Subcutaneous abdominal adipose tissue (tissue), 5 donors: Measurements from ENCODE around the gene EXO5.
A peak's percentile ranks its signal among the peaks of the same experiment; 100 is the strongest.

Experiments used
- H3K27ac ChIP-seq: one replicate; pipeline ENCODE4 v1.7.0; 2013; ENCODE audit warnings: low read depth, mild to moderate bottlenecking, inconsistent platforms, low read length, moderate library complexity
- H3K27me3 ChIP-seq, 5 donors: one replicate each; pipeline ENCODE4 v1.7.0; 2013; ENCODE audit warnings: low read length in 5 of 5, inconsistent platforms in 1 of 5; ENCODE audit not compliant: control insufficient read depth in 5 of 5, insufficient read depth in 4 of 5
- H3K36me3 ChIP-seq, 5 donors: one replicate each; pipeline ENCODE4 v1.7.0; 2013; ENCODE audit warnings: low read length in 5 of 5; ENCODE audit not compliant: control insufficient read depth in 5 of 5, insufficient read depth in 5 of 5
- H3K4me1 ChIP-seq, 5 donors: one replicate each; pipeline ENCODE4 v1.7.0; 2013; ENCODE audit warnings: low read length in 5 of 5, mild to moderate bottlenecking in 3 of 5, moderate library complexity in 1 of 5; ENCODE audit not compliant: control insufficient read depth in 5 of 5, insufficient read depth in 5 of 5
- H3K4me3 ChIP-seq, 5 donors: one replicate each; pipeline ENCODE4 v1.7.0; 2013; ENCODE audit warnings: low read length in 5 of 5, low read depth in 1 of 5
- H3K9ac ChIP-seq, 5 donors: one replicate each; pipeline ENCODE4 v1.7.0; 2013; ENCODE audit warnings: low read length in 5 of 5, mild to moderate bottlenecking in 4 of 5, moderate library complexity in 3 of 5
- H3K9me3 ChIP-seq, 5 donors: one replicate each; pipeline ENCODE4 v1.7.0; 2013; ENCODE audit warnings: low read length in 5 of 5; ENCODE audit not compliant: control insufficient read depth in 5 of 5
- donor health status: healthy.
- donor health status: healthy.
- donor health status: healthy.
- donor health status: healthy.
- donor health status: healthy.

Gene EXO5, protein sequence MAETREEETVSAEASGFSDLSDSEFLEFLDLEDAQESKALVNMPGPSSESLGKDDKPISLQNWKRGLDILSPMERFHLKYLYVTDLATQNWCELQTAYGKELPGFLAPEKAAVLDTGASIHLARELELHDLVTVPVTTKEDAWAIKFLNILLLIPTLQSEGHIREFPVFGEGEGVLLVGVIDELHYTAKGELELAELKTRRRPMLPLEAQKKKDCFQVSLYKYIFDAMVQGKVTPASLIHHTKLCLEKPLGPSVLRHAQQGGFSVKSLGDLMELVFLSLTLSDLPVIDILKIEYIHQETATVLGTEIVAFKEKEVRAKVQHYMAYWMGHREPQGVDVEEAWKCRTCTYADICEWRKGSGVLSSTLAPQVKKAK

DNA sequence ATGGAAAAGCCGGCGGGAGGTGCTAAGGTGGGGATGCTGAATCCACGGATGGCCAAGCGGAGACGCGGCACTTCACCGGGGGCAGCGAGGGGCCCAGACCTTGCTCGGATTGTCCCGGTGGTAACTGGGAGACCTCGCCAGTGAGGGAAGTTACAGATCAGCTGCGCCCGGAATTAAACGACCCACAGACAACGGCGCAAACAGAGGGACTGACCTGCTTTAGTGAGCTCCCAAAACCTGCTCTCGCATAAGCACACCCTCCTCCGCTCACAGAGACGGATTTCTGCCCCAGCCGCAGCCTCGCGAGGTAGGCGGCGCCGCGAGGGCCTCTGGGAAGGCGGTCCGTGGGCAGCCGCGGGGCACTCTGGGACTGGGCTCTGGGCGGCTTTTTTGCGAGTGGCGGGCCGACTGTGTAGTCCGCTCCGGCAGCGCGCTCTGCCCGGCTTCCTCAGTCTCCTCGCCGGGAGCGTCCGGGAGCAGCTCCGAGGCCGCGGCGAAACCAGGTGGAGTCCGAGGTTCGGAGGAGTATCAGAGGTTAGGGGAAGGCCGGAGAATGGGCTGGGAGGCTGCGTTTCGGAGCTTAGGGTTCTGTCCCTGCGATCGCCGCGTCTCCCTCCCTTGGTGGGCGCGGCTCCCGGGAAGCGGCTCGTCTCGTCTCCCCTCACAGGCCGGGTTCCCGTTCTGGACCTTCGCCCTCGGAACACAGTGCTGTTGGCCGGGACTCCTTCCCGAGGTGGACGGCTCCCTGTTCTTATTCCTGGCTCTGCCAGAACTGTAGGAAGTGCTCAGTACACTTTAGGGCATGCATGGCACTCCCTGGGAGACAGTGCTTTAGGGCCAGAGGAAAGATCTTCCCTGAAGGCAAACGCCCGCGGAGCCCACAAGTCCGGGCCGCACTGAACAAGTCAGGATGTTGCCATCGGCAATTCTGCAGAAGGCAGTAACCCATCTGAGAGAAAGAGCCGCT is at the start of gene EXO5:
EXO5 (plus strand) TSS at position 393 of the 967 bp plus-strand sequence. CDS start 5,778 bp downstream, outside the sequence.
- H3K27me3 ChIP-seq, result no peaks in the 10 kb centered on the region
- peak within 1 kb of the TSS; percentile 57 for H3K27ac ChIP-seq
- H3K4me3 ChIP-seq, result peak within 1 kb of the TSS; percentile 90 to 96 (median 94)
- peaks cover 0 to 2% (median 0%) of the 10 kb centered on the region in 5 donors for H3K36me3 ChIP-seq
- H3K9me3 ChIP-seq, result peaks cover 0 to 7% (median 3%) of the 10 kb centered on the region in 5 donors
- H3K9ac ChIP-seq, result peak within 1 kb of the TSS; percentile 73 to 98 (median 96)
- H3K4me1 ChIP-seq, result peaks cover 4 to 18% (median 12%) of the 10 kb centered on the region in 5 donors

GRCh38 chr1:40462956-40463590 is 45.5 kb upstream of the EXO5 start:
- Histone ChIP-seq H3K36me3 (peaks cover under 1 to 23% (median 7%) of the 10 kb centered on the region in 5 donors), H3K9me3 (peaks cover 45 to 94% (median 81%) of the 10 kb centered on the region in 5 donors), H3K4me1 (no peaks in the 10 kb centered on the region), H3K27me3 (no peaks in the 10 kb centered on the region), H3K27ac (no peak overlapping the region), H3K4me3 (peak overlapping the region in 1 of 5 donors; percentile 21), H3K9ac (no peak overlapping the region)

GRCh38 chr1:40469327-40469726 is 39.2 kb upstream of the EXO5 start:
- Histone ChIP-seq H3K4me1 (no peaks in the 10 kb centered on the region), H3K36me3 (no peaks in the 10 kb centered on the region), H3K9ac (no peak overlapping the region), H3K27me3 (no peaks in the 10 kb centered on the region), H3K27ac (no peak overlapping the region), H3K4me3 (peak overlapping the region in 2 of 5 donors; percentile 6 to 44), H3K9me3 (peaks cover 23 to 74% (median 70%) of the 10 kb centered on the region in 5 donors)

- Histone ChIP-seq H3K4me3 (no peak overlapping the region), H3K36me3 (peaks cover 0 to 3% (median 0%) of the 10 kb centered on the region in 5 donors), H3K27me3 (no peaks in the 10 kb centered on the region), H3K4me1 (peaks cover 0 to 17% (median 15%) of the 10 kb centered on the region in 5 donors), H3K27ac (no peak overlapping the region), H3K9me3 (peaks cover 3 to 36% (median 32%) of the 10 kb centered on the region in 5 donors), H3K9ac (no peak overlapping the region)
Observed at GRCh38 chr1:40475268-40475667, 33.3 kb upstream of the EXO5 start.

- Histone ChIP-seq H3K27me3 (no peaks in the 10 kb centered on the region), H3K4me1 (peaks cover 0 to 17% (median 15%) of the 10 kb centered on the region in 5 donors), H3K4me3 (peak within 1 kb of the TSS; percentile 85 to 92 (median 86)), H3K9me3 (peaks cover 3 to 28% (median 25%) of the 10 kb centered on the region in 5 donors), H3K36me3 (peaks cover 0 to 6% (median 5%) of the 10 kb centered on the region in 5 donors), H3K9ac (peak within 1 kb of the TSS; percentile 69 to 86 (median 83)), H3K27ac (peak within 1 kb of the TSS; percentile 41)
Observed at GRCh38 chr1:40476924-40477677, 31.5 kb upstream of the EXO5 start, which contains the start of gene ZFP69. TSS of gene ZFP69 (plus strand) at chr1:40477290. CDS start at chr1:40479362, 2,072 bp downstream.

GRCh38 chr1:40477678-40478053 is 30.9 kb upstream of the EXO5 start:
- Histone ChIP-seq H3K36me3 (peaks cover 1 to 10% (median 9%) of the 10 kb centered on the region in 5 donors), H3K27me3 (no peaks in the 10 kb centered on the region), H3K4me1 (peaks cover 0 to 17% (median 15%) of the 10 kb centered on the region in 5 donors), H3K27ac (peak overlapping the region; percentile 41), H3K4me3 (peak overlapping the region; percentile 85 to 92 (median 86)), H3K9me3 (peaks cover 2 to 27% (median 24%) of the 10 kb centered on the region in 5 donors), H3K9ac (peak overlapping the region; percentile 69 to 86 (median 82))

DNA sequence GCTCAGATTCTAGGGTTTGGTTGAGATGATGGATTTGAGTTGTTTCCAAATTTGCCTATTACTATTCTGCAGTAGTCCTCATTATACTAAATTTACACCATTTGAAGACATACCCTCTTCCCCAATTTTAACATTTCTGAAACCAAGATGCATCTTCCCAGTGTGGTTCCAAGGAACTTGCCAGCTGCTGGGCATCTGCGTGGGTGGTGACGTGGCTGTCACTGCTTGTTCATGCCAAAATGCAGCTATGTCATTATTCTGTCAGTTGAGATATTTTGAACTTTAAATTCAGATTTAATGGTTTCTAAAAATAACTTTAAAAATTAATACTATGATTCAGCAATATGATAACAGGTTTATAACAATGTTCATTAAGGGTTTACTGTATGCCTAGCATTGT is 30.3 kb upstream of the EXO5 start:
- Histone ChIP-seq H3K36me3 (peaks cover 3 to 15% (median 9%) of the 10 kb centered on the region in 5 donors), H3K9me3 (peaks cover 0 to 23% (median 19%) of the 10 kb centered on the region in 5 donors), H3K4me3 (peak overlapping the region in 4 of 5 donors; percentile 85 to 92 (median 86)), H3K27me3 (no peaks in the 10 kb centered on the region), H3K9ac (peak overlapping the region in 4 of 5 donors; percentile 45 to 83 (median 80)), H3K27ac (no peak overlapping the region), H3K4me1 (peaks cover 0 to 17% (median 15%) of the 10 kb centered on the region in 5 donors)

GRCh38 chr1:40479156-40479555 is 29.4 kb upstream of the EXO5 start:
- H3K36me3 ChIP-seq, result peaks cover 3 to 20% (median 9%) of the 10 kb centered on the region in 5 donors
- no peaks in the 10 kb centered on the region for H3K27me3 ChIP-seq
- peaks cover 0 to 17% (median 15%) of the 10 kb centered on the region in 5 donors for H3K4me1 ChIP-seq
- no peak overlapping the region for H3K27ac ChIP-seq
- H3K9me3 ChIP-seq, result peaks cover 0 to 16% (median 15%) of the 10 kb centered on the region in 5 donors
- no peak overlapping the region for H3K4me3 ChIP-seq
- H3K9ac ChIP-seq, result no peak overlapping the region
